A673 (cell line): Measurements from ENCODE around the gene SBF2. TPM values are rescaled to one million over a fixed set of nuclear protein-coding genes. Genes with fewer than 3 reads are reported as not detected.

Experiments used
- BruUV-seq: library from RNA; stranded (reverse); fragments of 400-500 nt; replicated peaks from 2 replicates; lab custom pipeline; 2021; lab: Mats Ljungman, UMichigan
- CTCF ChIA-PET: fragments of 300-600 bp; sonication (Branson Sonifier 250); formaldehyde crosslinking; loops from one replicate; lab custom pipeline; 2022; ENCODE audit warnings: antibody characterized with exemption; lab: Charles Lee
- POLR2A ChIA-PET: fragments of 300-600 bp; sonication (Branson Sonifier 250); formaldehyde crosslinking; loops from one replicate; lab custom pipeline; 2022; ENCODE audit warnings: antibody characterized with exemption; ENCODE audit not compliant: low non-redundant PET; lab: Charles Lee
- DNase-seq: peaks from one replicate; pipeline ENCODE4 v3.0.0-alpha.2; 2015; ENCODE audit warnings: low spot score
- H3K27ac ChIP-seq: fragments of 200-600 bp; sonication (generic); 2 replicates; pipeline ENCODE4 v1.5.1; 2016; ENCODE audit warnings: mixed run types, low read depth, mild to moderate bottlenecking, mixed read lengths, antibody characterized with exemption, low read length; ENCODE audit not compliant: poor library complexity, severe bottlenecking
- H3K27me3 ChIP-seq: fragments of 200-600 bp; sonication (generic); replicated peaks from 2 replicates; pipeline ENCODE4 v1.6.1; 2017; ENCODE audit warnings: mixed run types, low read depth, mild to moderate bottlenecking, mixed read lengths, antibody characterized with exemption, low read length; ENCODE audit not compliant: insufficient read depth, poor library complexity
- H3K36me3 ChIP-seq: fragments of 200-600 bp; sonication (generic); 2 replicates; pipeline ENCODE4 v1.6.1; 2016; ENCODE audit warnings: mixed run types, mild to moderate bottlenecking, mixed read lengths, antibody characterized with exemption, low read length; ENCODE audit not compliant: insufficient read depth, poor library complexity, severe bottlenecking
- H3K4me1 ChIP-seq: fragments of 200-600 bp; sonication (generic); 2 replicates; pipeline ENCODE4 v1.6.1; 2017; ENCODE audit warnings: mixed run types, mild to moderate bottlenecking, mixed read lengths, antibody characterized with exemption, low read length; ENCODE audit not compliant: insufficient read depth, poor library complexity, severe bottlenecking
- H3K4me3 ChIP-seq: fragments of 200-600 bp; sonication (generic); 2 replicates; pipeline ENCODE4 v1.5.1; 2016; ENCODE audit warnings: low read depth, mixed run types, mild to moderate bottlenecking, mixed read lengths, low read length; ENCODE audit not compliant: poor library complexity, severe bottlenecking
- H3K9me3 ChIP-seq: fragments of 200-600 bp; sonication (generic); 2 replicates; pipeline ENCODE4 v1.6.1; 2016; ENCODE audit warnings: mixed run types, low read depth, mild to moderate bottlenecking, mixed read lengths, antibody characterized with exemption, low read length; ENCODE audit not compliant: poor library complexity, severe bottlenecking
- EZH2 ChIP-seq: fragments of 200-600 bp; sonication (generic); IDR thresholded peaks from 2 replicates; pipeline ENCODE4 v1.6.1; 2017; ENCODE audit warnings: borderline replicate concordance, low read depth, mild to moderate bottlenecking, mixed read lengths, antibody characterized with exemption, low read length; ENCODE audit not compliant: poor library complexity, severe bottlenecking
- intact Hi-C: fragments of 100-400 bp; cut with micrococcal nuclease; formaldehyde crosslinking; loops from one replicate; pipeline ENCODE4 v1.10.0; 2022; ENCODE audit not compliant: unreplicated experiment
- total RNA-seq: library from RNA; stranded (reverse); gene quantifications from 2 replicates; pipeline ENCODE4 v1.2.3, GENCODE V29; 2021
- TF ChIP-seq, protein P1 (sequence below): fragments of 300-800, 200-600 bp; sonication (generic); conservative IDR thresholded peaks from 2 replicates; pipeline ENCODE4 v1.5.1; 2017; ENCODE audit warnings: low read depth, mild to moderate bottlenecking, antibody characterized with exemption, low read length, moderate library complexity, mixed read lengths

The SBF2 gene
- total RNA-seq, 1 experiment from 2014 or later = 31.8 TPM

DNA sequence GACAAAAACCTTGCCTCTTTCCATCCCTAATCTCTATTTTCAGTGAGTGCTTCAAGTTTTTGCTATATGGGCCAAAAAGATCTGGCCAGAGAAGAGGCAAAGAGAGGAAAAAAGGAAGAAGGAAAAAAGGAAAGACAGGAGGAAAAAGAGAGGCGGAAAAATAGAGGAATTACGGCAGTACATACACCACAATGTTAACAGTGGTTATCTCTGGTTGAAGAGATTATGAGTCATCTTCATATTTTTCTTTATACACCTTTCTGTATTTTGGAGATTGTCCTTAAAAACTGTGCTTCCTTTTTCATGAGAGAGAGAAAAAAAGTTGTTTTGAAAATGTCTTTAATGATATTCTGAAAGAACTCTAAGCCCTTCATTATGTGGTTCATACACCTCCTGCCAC, 133.7 kb downstream of the SBF2 start:
- DNase-seq = no peak
- no TSS peak for BruUV-seq
- no peaks in the 10 kb centered on the region for H3K27me3 ChIP-seq
- no peak for TF ChIP-seq EZH2
- TF ChIP-seq, protein P1, sequence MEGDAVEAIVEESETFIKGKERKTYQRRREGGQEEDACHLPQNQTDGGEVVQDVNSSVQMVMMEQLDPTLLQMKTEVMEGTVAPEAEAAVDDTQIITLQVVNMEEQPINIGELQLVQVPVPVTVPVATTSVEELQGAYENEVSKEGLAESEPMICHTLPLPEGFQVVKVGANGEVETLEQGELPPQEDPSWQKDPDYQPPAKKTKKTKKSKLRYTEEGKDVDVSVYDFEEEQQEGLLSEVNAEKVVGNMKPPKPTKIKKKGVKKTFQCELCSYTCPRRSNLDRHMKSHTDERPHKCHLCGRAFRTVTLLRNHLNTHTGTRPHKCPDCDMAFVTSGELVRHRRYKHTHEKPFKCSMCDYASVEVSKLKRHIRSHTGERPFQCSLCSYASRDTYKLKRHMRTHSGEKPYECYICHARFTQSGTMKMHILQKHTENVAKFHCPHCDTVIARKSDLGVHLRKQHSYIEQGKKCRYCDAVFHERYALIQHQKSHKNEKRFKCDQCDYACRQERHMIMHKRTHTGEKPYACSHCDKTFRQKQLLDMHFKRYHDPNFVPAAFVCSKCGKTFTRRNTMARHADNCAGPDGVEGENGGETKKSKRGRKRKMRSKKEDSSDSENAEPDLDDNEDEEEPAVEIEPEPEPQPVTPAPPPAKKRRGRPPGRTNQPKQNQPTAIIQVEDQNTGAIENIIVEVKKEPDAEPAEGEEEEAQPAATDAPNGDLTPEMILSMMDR = no peak
- H3K9me3 ChIP-seq = peaks cover 8% of the 10 kb centered on the region
- intact Hi-C loops = no loop called here
- ChIA-PET CTCF (interaction anchor here (0.9 kb wide), 1 partner anchor 47 kb away, joined by 3 read pairs; no protein-coding TSS in a partner anchor), POLR2A (no interaction called here)
- H3K4me1 ChIP-seq = no peaks in the 10 kb centered on the region
- no peak overlapping the region for H3K27ac ChIP-seq
- no peaks in the 10 kb centered on the region for H3K36me3 ChIP-seq
- H3K4me3 ChIP-seq = no peak overlapping the region

- CTCF ChIA-PET = no interaction called here
Measured at GRCh38 chr11:10158461-10158860, 135.6 kb downstream of the SBF2 start.

DNA sequence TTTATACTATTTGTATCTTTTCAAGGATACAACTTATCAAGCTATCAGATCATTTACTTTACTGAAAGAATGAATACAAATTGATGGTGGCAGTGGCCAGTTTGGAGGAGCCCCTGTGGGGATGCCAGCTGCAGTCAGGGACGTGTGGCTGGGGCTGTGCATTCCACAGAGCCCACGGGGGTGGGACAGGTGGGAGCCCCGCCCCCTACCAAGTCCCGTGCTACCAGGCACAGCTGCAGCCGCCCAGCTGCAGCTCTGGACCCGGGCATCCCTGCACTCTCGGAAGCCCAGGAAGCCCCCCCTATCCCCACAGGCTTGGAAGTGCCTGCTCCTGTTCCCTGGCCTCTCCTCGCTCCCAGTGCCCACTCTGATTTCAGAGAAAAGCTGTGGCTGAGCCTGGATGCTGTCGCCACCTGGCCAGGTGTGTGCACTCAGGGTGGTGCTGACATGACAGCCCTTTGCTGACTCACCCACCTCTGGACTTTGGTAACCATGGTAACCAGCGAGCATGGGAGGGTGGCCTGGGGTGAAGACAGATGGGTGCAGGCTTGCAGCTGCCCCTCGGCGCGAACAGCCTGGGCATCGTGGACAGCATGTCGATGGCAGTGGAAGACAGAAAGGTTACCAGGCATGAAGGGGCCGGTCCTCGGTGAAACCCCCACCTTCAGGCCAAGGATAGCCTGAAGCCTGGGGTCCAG, 138.1 kb downstream of the SBF2 start:
- no peak for TF ChIP-seq EZH2
- TF ChIP-seq, protein P1 = no peak
- Histone ChIP-seq H3K36me3 (no peaks in the 10 kb centered on the region), H3K9me3 (peaks cover 8% of the 10 kb centered on the region), H3K4me3 (no peak overlapping the region), H3K27ac (no peak overlapping the region), H3K27me3 (no peaks in the 10 kb centered on the region), H3K4me1 (no peaks in the 10 kb centered on the region)
- no peak for DNase-seq
- ChIA-PET CTCF (no interaction called here), POLR2A (no interaction called here)
- intact Hi-C loops = no loop called here
- no TSS peak for BruUV-seq

More at GRCh38 chr11:10158461-10158860, 135.6 kb downstream of the SBF2 start:
- no TSS peak for BruUV-seq
- POLR2A ChIA-PET = no interaction called here
- TF ChIP-seq EZH2 = no peak
- TF ChIP-seq, protein P1 = no peak
- DNase-seq = no peak
- intact Hi-C loops = no loop called here
- H3K27me3 ChIP-seq = no peaks in the 10 kb centered on the region
- H3K27ac ChIP-seq = no peak overlapping the region
- H3K9me3 ChIP-seq = peaks cover 8% of the 10 kb centered on the region
- no peak overlapping the region for H3K4me3 ChIP-seq
- H3K36me3 ChIP-seq = no peaks in the 10 kb centered on the region
- no peaks in the 10 kb centered on the region for H3K4me1 ChIP-seq
